GM12878 (cell line): ENCODE data around the gene CTIF.

Experiments used
- CEBPZ ChIP-seq: fragments of 150-350 bp; IDR thresholded peaks from 2 replicates; pipeline ENCODE4 v1.6.1; 2016; ENCODE audit warnings: low read depth, low read length
- CTCF ChIP-seq, 3 experiments: IDR thresholded peaks in 2 of 3; conservative IDR thresholded peaks in 1 of 3; 2 replicates each; pipeline ENCODE4 v1.5.1; 2011; ENCODE audit warnings: low read depth in 3 of 3, low read length in 3 of 3, mild to moderate bottlenecking in 3 of 3, control low read depth in 2 of 3, moderate library complexity in 2 of 3, inconsistent platforms in 1 of 3, mixed read lengths in 1 of 3; ENCODE audit not compliant: control insufficient read depth in 2 of 3, insufficient read depth in 1 of 3; ENCODE audit errors: extremely low read depth in 1 of 3
- EP300 ChIP-seq, 2 experiments: fragments of 150-350 bp in 1 of 2; IDR thresholded peaks; 2 replicates each; pipeline ENCODE4 v1.6.1; 2011 to 2012; ENCODE audit warnings: low read depth in 2 of 2, low read length in 2 of 2, borderline replicate concordance in 1 of 2, improper control_type of control experiment in 1 of 2, inconsistent platforms in 1 of 2; ENCODE audit not compliant: control insufficient read depth in 1 of 2
- EZH2 ChIP-seq: IDR thresholded peaks from 2 replicates; pipeline ENCODE4 v1.6.1; 2012; ENCODE audit warnings: low read depth, mild to moderate bottlenecking, control low read depth, inconsistent platforms, low read length, borderline replicate concordance; ENCODE audit not compliant: control insufficient read depth
- NFYB ChIP-seq: IDR thresholded peaks from 2 replicates; pipeline ENCODE4 v1.6.1; 2011; ENCODE audit warnings: low read depth, mild to moderate bottlenecking, low read length, improper control_type of control experiment, moderate library complexity; ENCODE audit not compliant: insufficient read depth
- PAX8 ChIP-seq: fragments of 450-650 bp; IDR thresholded peaks from 2 replicates; pipeline ENCODE4 v1.6.1; 2017; ENCODE audit warnings: mild to moderate bottlenecking, moderate library complexity
- POLR2AphosphoS5 ChIP-seq: IDR thresholded peaks from 2 replicates; pipeline ENCODE4 v1.6.1; 2011; ENCODE audit warnings: mild to moderate bottlenecking, low read length, inconsistent platforms
- RAD21 ChIP-seq: IDR thresholded peaks from 2 replicates; pipeline ENCODE4 v1.6.1; 2011; ENCODE audit warnings: mild to moderate bottlenecking, low read depth, low read length, moderate library complexity; ENCODE audit not compliant: insufficient read depth
- RBBP5 ChIP-seq: fragments of 200-600 bp; sonication (generic); conservative IDR thresholded peaks from 2 replicates; pipeline ENCODE4 v1.6.1; 2016
- TCF12 ChIP-seq: IDR thresholded peaks from 2 replicates; pipeline ENCODE4 v1.6.1; 2011; ENCODE audit warnings: low read depth, mild to moderate bottlenecking, low read length
- TF ChIP-seq, protein P1 (sequence below): fragments of 450-650 bp; formaldehyde crosslinking; IDR thresholded peaks from 2 replicates; pipeline ENCODE4 v1.5.0; 2022; ENCODE audit warnings: mild to moderate bottlenecking, missing genetic modification characterization
- TF ChIP-seq, protein P2 (sequence below): IDR thresholded peaks from 2 replicates; pipeline ENCODE4 v1.6.1; 2011; ENCODE audit warnings: low read depth, mild to moderate bottlenecking, low read length, moderate library complexity, borderline replicate concordance; ENCODE audit errors: extremely low read depth

- TF ChIP-seq, protein P1, sequence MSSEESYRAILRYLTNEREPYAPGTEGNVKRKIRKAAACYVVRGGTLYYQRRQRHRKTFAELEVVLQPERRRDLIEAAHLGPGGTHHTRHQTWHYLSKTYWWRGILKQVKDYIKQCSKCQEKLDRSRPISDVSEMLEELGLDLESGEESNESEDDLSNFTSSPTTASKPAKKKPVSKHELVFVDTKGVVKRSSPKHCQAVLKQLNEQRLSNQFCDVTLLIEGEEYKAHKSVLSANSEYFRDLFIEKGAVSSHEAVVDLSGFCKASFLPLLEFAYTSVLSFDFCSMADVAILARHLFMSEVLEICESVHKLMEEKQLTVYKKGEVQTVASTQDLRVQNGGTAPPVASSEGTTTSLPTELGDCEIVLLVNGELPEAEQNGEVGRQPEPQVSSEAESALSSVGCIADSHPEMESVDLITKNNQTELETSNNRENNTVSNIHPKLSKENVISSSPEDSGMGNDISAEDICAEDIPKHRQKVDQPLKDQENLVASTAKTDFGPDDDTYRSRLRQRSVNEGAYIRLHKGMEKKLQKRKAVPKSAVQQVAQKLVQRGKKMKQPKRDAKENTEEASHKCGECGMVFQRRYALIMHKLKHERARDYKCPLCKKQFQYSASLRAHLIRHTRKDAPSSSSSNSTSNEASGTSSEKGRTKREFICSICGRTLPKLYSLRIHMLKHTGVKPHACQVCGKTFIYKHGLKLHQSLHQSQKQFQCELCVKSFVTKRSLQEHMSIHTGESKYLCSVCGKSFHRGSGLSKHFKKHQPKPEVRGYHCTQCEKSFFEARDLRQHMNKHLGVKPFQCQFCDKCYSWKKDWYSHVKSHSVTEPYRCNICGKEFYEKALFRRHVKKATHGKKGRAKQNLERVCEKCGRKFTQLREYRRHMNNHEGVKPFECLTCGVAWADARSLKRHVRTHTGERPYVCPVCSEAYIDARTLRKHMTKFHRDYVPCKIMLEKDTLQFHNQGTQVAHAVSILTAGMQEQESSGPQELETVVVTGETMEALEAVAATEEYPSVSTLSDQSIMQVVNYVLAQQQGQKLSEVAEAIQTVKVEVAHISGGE (CRISPR knock-in tag) = no peak
- TF ChIP-seq RBBP5 (no peak), EP300 (IDR thresholded peaks at IDR 0.05; ENCODE audit: borderline replicate concordance in 1 of 2, control insufficient read depth in 1 of 2, low read depth in 2 of 2, low read length in 2 of 2) (no peak), CTCF (IDR thresholded peaks at IDR 0.05 in 2 of 3, conservative IDR thresholded peaks at IDR 0.05 in 1 of 3; ENCODE audit: control insufficient read depth in 2 of 3, extremely low read depth in 1 of 3, insufficient read depth in 1 of 3, low read depth in 3 of 3, low read length in 3 of 3) (no peak), EZH2 (no peak), TCF12 (no peak), PAX8 (no peak), POLR2AphosphoS5 (no peak), NFYB (no peak), CEBPZ (no peak), RAD21 (no peak)
- TF ChIP-seq, protein P2, sequence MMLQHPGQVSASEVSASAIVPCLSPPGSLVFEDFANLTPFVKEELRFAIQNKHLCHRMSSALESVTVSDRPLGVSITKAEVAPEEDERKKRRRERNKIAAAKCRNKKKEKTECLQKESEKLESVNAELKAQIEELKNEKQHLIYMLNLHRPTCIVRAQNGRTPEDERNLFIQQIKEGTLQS = no peak
Measured at GRCh38 chr18:48784656-48785055, 245.8 kb downstream of the CTIF start.
